ENCODE data around the gene DNM1.

- TF ChIP-seq, protein P1, sequence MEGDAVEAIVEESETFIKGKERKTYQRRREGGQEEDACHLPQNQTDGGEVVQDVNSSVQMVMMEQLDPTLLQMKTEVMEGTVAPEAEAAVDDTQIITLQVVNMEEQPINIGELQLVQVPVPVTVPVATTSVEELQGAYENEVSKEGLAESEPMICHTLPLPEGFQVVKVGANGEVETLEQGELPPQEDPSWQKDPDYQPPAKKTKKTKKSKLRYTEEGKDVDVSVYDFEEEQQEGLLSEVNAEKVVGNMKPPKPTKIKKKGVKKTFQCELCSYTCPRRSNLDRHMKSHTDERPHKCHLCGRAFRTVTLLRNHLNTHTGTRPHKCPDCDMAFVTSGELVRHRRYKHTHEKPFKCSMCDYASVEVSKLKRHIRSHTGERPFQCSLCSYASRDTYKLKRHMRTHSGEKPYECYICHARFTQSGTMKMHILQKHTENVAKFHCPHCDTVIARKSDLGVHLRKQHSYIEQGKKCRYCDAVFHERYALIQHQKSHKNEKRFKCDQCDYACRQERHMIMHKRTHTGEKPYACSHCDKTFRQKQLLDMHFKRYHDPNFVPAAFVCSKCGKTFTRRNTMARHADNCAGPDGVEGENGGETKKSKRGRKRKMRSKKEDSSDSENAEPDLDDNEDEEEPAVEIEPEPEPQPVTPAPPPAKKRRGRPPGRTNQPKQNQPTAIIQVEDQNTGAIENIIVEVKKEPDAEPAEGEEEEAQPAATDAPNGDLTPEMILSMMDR (IDR thresholded peaks at IDR 0.05) = no peak
- TF ChIP-seq POLR2A (IDR thresholded peaks at IDR 0.05) = no peak
Observed at GRCh38 chr9:128304136-128304970, 101.2 kb downstream of the DNM1 start.
